Measurements from ENCODE around the gene PPP6R2. TPM values are rescaled to one million over a fixed set of nuclear protein-coding genes. Genes with fewer than 3 reads are reported as not detected.

PPP6R2 gene
- polyA plus RNA-seq, 3 donors, result 9.1 to 74.5 (median 10.3) TPM

DNA sequence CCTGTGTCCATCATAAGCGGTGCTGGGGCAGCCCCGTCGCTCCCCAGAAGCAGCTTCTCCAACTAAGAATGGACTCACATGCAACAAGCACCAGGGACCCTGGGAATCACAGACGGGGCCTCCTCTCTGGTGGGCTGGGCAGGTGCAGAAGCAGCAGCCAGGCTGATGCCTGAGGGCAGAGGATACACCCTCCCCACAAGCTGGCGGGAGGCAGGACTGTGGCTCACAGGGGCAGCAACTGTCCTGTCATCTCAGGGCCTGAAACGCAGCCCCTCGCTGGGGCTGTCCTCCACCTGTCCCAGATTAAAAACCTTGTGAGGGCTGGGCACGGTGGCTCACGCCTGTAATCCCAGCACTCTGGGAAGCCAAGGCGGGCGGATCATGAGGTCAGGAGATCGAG lies 134.8 kb downstream of the PPP6R2 start:
- Mint-ChIP-seq H3K27ac (no peak overlapping the region), H3K36me3 (peaks cover 4% of the 10 kb centered on the region in 2 donors), H3K4me1 (peaks cover 19% of the 10 kb centered on the region), H3K27me3 (ENCODE audit: low read depth in 3 of 3) (peaks cover 33 to 64% (median 42%) of the 10 kb centered on the region in 3 donors), H3K4me3 (peak overlapping the region in 1 of 2 donors; percentile 39), H3K9me3 (peaks cover 0 to 12% (median 6%) of the 10 kb centered on the region in 7 donors)
- H3K79me2 ChIP-seq (ENCODE audit: insufficient read depth, low read length), result peaks cover 15% of the 10 kb centered on the region
- no peak for DNase-seq
- peaks cover 22 to 36% of the 10 kb centered on the region in 2 donors for H3K4me1 ChIP-seq (ENCODE audit: control insufficient read depth in 1 of 2, insufficient read depth in 2 of 2, low read length in 2 of 2)
- H3K4me2 ChIP-seq (replicated peaks; ENCODE audit: extremely low read depth, low read length, poor library complexity, severe bottlenecking), result no peak overlapping the region
- peaks cover 9 to 40% of the 10 kb centered on the region in 2 donors for H3K27me3 ChIP-seq (ENCODE audit: control insufficient read depth in 2 of 2, insufficient read depth in 2 of 2, low read length in 2 of 2)
- no peaks in the 10 kb centered on the region for H3K36me3 ChIP-seq (replicated peaks in 1 of 2; ENCODE audit: control insufficient read depth in 1 of 2, insufficient read depth in 2 of 2, low read length in 2 of 2)
- H3K27ac ChIP-seq (ENCODE audit: low read depth in 1 of 2, low read length in 2 of 2), result no peak overlapping the region
- TF ChIP-seq, protein P1, sequence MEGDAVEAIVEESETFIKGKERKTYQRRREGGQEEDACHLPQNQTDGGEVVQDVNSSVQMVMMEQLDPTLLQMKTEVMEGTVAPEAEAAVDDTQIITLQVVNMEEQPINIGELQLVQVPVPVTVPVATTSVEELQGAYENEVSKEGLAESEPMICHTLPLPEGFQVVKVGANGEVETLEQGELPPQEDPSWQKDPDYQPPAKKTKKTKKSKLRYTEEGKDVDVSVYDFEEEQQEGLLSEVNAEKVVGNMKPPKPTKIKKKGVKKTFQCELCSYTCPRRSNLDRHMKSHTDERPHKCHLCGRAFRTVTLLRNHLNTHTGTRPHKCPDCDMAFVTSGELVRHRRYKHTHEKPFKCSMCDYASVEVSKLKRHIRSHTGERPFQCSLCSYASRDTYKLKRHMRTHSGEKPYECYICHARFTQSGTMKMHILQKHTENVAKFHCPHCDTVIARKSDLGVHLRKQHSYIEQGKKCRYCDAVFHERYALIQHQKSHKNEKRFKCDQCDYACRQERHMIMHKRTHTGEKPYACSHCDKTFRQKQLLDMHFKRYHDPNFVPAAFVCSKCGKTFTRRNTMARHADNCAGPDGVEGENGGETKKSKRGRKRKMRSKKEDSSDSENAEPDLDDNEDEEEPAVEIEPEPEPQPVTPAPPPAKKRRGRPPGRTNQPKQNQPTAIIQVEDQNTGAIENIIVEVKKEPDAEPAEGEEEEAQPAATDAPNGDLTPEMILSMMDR (IDR thresholded peaks at IDR 0.05), result no peak
- no peak overlapping the region for H3K9ac ChIP-seq (ENCODE audit: insufficient read depth, low read length, poor library complexity, severe bottlenecking)
- no peaks in the 10 kb centered on the region for H3K9me3 ChIP-seq (replicated peaks in 1 of 2; ENCODE audit: control insufficient read depth in 1 of 2, insufficient read depth in 1 of 2, low read length in 2 of 2)
- WGBS (ENCODE audit: insufficient coverage), result 98% methylated on average over 5 of the region's 12 CpGs
- no peak overlapping the region for H3K4me3 ChIP-seq (replicated peaks in 1 of 3; ENCODE audit: low read depth in 2 of 3, low read length in 3 of 3)
- peaks cover 14% of the 10 kb centered on the region for H4K20me1 ChIP-seq (ENCODE audit: insufficient read depth, low read length)
- intact Hi-C loops (cut with micrococcal nuclease), result no loop called here
- H2AFZ ChIP-seq (ENCODE audit: insufficient read depth, low read depth, low read length, poor library complexity, severe bottlenecking), result no peak overlapping the region

DNA sequence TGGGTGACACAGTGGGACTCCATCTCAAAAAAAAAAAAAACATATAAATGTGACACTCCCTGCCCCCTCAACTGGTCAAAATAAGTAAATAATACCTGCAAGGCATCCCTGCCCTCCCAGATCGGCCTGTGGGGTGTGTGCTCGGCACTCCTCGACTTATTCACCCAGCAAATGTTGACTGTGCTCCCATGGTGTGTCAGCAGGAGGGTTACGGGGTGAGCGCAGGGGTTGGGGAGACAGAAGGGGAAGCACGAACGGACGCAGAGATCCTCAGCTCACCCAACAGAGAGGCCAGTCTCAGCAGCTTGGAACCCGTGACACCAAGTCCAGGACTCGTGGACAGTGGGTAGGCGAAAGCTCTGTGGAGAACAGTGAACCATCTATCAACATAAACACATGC lies 136.6 kb downstream of the PPP6R2 start:
- Histone ChIP-seq H3K4me3 (replicated peaks in 1 of 3; ENCODE audit: low read depth in 2 of 3, low read length in 3 of 3) (no peak overlapping the region), H3K9me3 (replicated peaks in 1 of 2; ENCODE audit: control insufficient read depth in 1 of 2, insufficient read depth in 1 of 2, low read length in 2 of 2) (no peaks in the 10 kb centered on the region), H3K9ac (ENCODE audit: insufficient read depth, low read length, poor library complexity, severe bottlenecking) (no peak overlapping the region), H3K27me3 (ENCODE audit: control insufficient read depth in 2 of 2, insufficient read depth in 2 of 2, low read length in 2 of 2) (peaks cover 9 to 48% of the 10 kb centered on the region in 2 donors), H3K36me3 (replicated peaks in 1 of 2; ENCODE audit: control insufficient read depth in 1 of 2, insufficient read depth in 2 of 2, low read length in 2 of 2) (no peaks in the 10 kb centered on the region), H3K79me2 (ENCODE audit: insufficient read depth, low read length) (no peaks in the 10 kb centered on the region), H4K20me1 (ENCODE audit: insufficient read depth, low read length) (no peaks in the 10 kb centered on the region), H2AFZ (ENCODE audit: insufficient read depth, low read depth, low read length, poor library complexity, severe bottlenecking) (no peak overlapping the region), H3K4me2 (replicated peaks; ENCODE audit: extremely low read depth, low read length, poor library complexity, severe bottlenecking) (no peak overlapping the region), H3K4me1 (ENCODE audit: control insufficient read depth in 1 of 2, insufficient read depth in 2 of 2, low read length in 2 of 2) (peaks cover 9 to 22% of the 10 kb centered on the region in 2 donors), H3K27ac (ENCODE audit: low read depth in 1 of 2, low read length in 2 of 2) (no peak overlapping the region)
- WGBS (ENCODE audit: insufficient coverage), result 54% methylated on average over 6 of the region's 11 CpGs
- intact Hi-C loops (cut with micrococcal nuclease), result no loop called here
- peaks cover 6% of the 10 kb centered on the region for H3K4me1 Mint-ChIP-seq
- TF ChIP-seq, protein P1 (IDR thresholded peaks at IDR 0.05), result no peak
- H3K36me3 Mint-ChIP-seq, result peaks cover 0 to 2% of the 10 kb centered on the region in 2 donors
- DNase-seq, result no peak
- peak overlapping the region in 1 of 7 donors; percentile 61 for H3K27ac Mint-ChIP-seq
- peaks cover 0 to 12% (median 6%) of the 10 kb centered on the region in 7 donors for H3K9me3 Mint-ChIP-seq
- H3K27me3 Mint-ChIP-seq (ENCODE audit: low read depth in 3 of 3), result peaks cover 37 to 76% (median 42%) of the 10 kb centered on the region in 3 donors
- peak overlapping the region in 1 of 2 donors; percentile 82 for H3K4me3 Mint-ChIP-seq
